PC-9 (cell line): ENCODE measurements around the gene FAM199X. TPM values are rescaled to one million over a fixed set of nuclear protein-coding genes. Genes with fewer than 3 reads are reported as not detected.
"Not testable (repeated sequence)": the region's sequence is repeated elsewhere in the genome, so short reads cannot be mapped to it uniquely, and the experiment has no call there.

ENCODE experiments used
- BruUV-seq: library from RNA; stranded (reverse); fragments of 400-500 nt; replicated peaks from 2 replicates; lab custom pipeline; 2021; lab: Mats Ljungman, UMichigan
- CTCF ChIA-PET: fragments of 300-600 bp; sonication (Branson Sonifier 250); formaldehyde crosslinking; loops from one replicate; lab custom pipeline; 2022; ENCODE audit warnings: antibody characterized with exemption; lab: Charles Lee
- POLR2A ChIA-PET: fragments of 300-600 bp; sonication (Branson Sonifier 250); formaldehyde crosslinking; loops from one replicate; lab custom pipeline; 2022; ENCODE audit warnings: antibody characterized with exemption; ENCODE audit not compliant: unreplicated experiment; lab: Charles Lee
- DNase-seq, 2 experiments: peaks; one replicate each; pipeline versions ENCODE4 v3.0.0 to v3.0.0-alpha.2; 2015 to 2022; ENCODE audit warnings: mixed read lengths in 1 of 2
- H2AFZ ChIP-seq: fragments of 200-600 bp; sonication (generic); 2 replicates; pipeline ENCODE4 v1.8.1; 2017; ENCODE audit warnings: antibody characterized with exemption
- H3F3A ChIP-seq: fragments of 200-600 bp; sonication (generic); 2 replicates; pipeline ENCODE4 v1.8.1; 2017; ENCODE audit warnings: antibody characterized with exemption, mild to moderate bottlenecking, low read depth; ENCODE audit not compliant: insufficient read depth
- H3K27ac ChIP-seq: fragments of 200-600 bp; sonication (generic); 2 replicates; pipeline ENCODE4 v1.6.1; 2016; ENCODE audit warnings: mixed run types
- H3K27me3 ChIP-seq: fragments of 200-600 bp; sonication (generic); 2 replicates; pipeline ENCODE4 v1.6.1; 2016; ENCODE audit warnings: low read depth, mixed run types; ENCODE audit not compliant: insufficient read depth
- H3K36me3 ChIP-seq: fragments of 200-600 bp; sonication (generic); 2 replicates; pipeline ENCODE4 v1.6.1; 2016; ENCODE audit warnings: low read depth, mixed run types
- H3K4me1 ChIP-seq: fragments of 200-600 bp; sonication (generic); replicated peaks from 2 replicates; pipeline ENCODE4 v1.6.1; 2016; ENCODE audit warnings: mixed run types; ENCODE audit not compliant: insufficient read depth
- H3K4me2 ChIP-seq: fragments of 200-600 bp; sonication (generic); 2 replicates; pipeline ENCODE4 v1.6.1; 2017; ENCODE audit warnings: mixed run types
- H3K4me3 ChIP-seq: fragments of 200-600 bp; sonication (generic); 2 replicates; pipeline ENCODE4 v1.6.1; 2016; ENCODE audit warnings: mixed run types
- H3K79me2 ChIP-seq: fragments of 200-600 bp; sonication (generic); 2 replicates; pipeline ENCODE4 v1.6.1; 2017; ENCODE audit warnings: low read depth, mixed run types
- H3K9me2 ChIP-seq: fragments of 200-600 bp; sonication (generic); 2 replicates; pipeline ENCODE4 v1.8.1; 2017; ENCODE audit warnings: mild to moderate bottlenecking; ENCODE audit not compliant: insufficient read depth
- H3K9me3 ChIP-seq: fragments of 200-600 bp; sonication (generic); 2 replicates; pipeline ENCODE4 v1.8.1; 2016; ENCODE audit warnings: low read depth; ENCODE audit not compliant: insufficient read depth
- H4K20me1 ChIP-seq: fragments of 200-600 bp; sonication (generic); 2 replicates; pipeline ENCODE4 v1.8.1; 2017; ENCODE audit not compliant: insufficient read depth
- EZH2 ChIP-seq: fragments of 200-600 bp; sonication (generic); IDR thresholded peaks from 2 replicates; pipeline ENCODE4 v1.8.0; 2017; ENCODE audit warnings: antibody characterized with exemption, low read depth
- intact Hi-C: fragments of 100-400 bp; cut with micrococcal nuclease; formaldehyde crosslinking; loops from one replicate; pipeline ENCODE4 v1.10.0; 2022; ENCODE audit not compliant: unreplicated experiment
- total RNA-seq: library from RNA; stranded (reverse); gene quantifications from 2 replicates; pipeline ENCODE4 v1.2.3, GENCODE V29; 2021
- TF ChIP-seq, protein P1 (sequence below): fragments of 200-600 bp; sonication (generic); conservative IDR thresholded peaks from 2 replicates; pipeline ENCODE4 v1.6.1; 2017; ENCODE audit warnings: mixed run types, antibody characterized with exemption, mild to moderate bottlenecking, moderate library complexity

FAM199X gene
- total RNA-seq, 1 experiment from 2014 or later, result 35.7 TPM

DNA sequence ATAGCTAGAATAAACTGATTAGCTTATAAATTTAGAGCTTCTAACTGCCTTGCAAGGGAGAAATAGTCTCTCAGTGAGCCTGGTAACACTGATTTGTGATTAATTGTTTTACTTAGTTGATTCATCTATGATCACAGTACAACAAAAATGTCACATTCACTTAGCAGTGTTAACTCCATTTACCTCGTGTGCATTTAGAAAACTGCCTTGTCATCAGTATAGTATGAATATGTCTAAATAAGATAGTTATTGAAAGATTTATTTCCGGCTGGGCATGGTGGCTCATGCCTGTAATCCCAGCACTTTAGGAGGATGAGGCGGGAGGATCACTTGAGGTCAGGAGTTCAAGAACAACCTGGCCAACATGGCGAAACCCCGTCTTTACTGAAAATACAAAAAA, 39.3 kb downstream of the FAM199X start:
- H3K4me3 ChIP-seq, result no peak overlapping the region
- no peaks in the 10 kb centered on the region for H3F3A ChIP-seq
- H3K27ac ChIP-seq, result no peak overlapping the region
- no peaks in the 10 kb centered on the region for H3K4me1 ChIP-seq
- ChIA-PET POLR2A (no interaction called here), CTCF (no interaction called here)
- H3K9me2 ChIP-seq, result no peaks in the 10 kb centered on the region
- no peak for DNase-seq
- H3K36me3 ChIP-seq, result no peaks in the 10 kb centered on the region
- BruUV-seq, result no TSS peak
- H3K4me2 ChIP-seq, result no peak overlapping the region
- intact Hi-C loops, result no loop called here
- H4K20me1 ChIP-seq, result no peaks in the 10 kb centered on the region
- TF ChIP-seq, protein P1, sequence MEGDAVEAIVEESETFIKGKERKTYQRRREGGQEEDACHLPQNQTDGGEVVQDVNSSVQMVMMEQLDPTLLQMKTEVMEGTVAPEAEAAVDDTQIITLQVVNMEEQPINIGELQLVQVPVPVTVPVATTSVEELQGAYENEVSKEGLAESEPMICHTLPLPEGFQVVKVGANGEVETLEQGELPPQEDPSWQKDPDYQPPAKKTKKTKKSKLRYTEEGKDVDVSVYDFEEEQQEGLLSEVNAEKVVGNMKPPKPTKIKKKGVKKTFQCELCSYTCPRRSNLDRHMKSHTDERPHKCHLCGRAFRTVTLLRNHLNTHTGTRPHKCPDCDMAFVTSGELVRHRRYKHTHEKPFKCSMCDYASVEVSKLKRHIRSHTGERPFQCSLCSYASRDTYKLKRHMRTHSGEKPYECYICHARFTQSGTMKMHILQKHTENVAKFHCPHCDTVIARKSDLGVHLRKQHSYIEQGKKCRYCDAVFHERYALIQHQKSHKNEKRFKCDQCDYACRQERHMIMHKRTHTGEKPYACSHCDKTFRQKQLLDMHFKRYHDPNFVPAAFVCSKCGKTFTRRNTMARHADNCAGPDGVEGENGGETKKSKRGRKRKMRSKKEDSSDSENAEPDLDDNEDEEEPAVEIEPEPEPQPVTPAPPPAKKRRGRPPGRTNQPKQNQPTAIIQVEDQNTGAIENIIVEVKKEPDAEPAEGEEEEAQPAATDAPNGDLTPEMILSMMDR, result no peak
- TF ChIP-seq EZH2, result no peak
- H2AFZ ChIP-seq, result no peak overlapping the region
- H3K9me3 ChIP-seq, result no peaks in the 10 kb centered on the region
- H3K27me3 ChIP-seq, result no peaks in the 10 kb centered on the region
- no peaks in the 10 kb centered on the region for H3K79me2 ChIP-seq

DNA sequence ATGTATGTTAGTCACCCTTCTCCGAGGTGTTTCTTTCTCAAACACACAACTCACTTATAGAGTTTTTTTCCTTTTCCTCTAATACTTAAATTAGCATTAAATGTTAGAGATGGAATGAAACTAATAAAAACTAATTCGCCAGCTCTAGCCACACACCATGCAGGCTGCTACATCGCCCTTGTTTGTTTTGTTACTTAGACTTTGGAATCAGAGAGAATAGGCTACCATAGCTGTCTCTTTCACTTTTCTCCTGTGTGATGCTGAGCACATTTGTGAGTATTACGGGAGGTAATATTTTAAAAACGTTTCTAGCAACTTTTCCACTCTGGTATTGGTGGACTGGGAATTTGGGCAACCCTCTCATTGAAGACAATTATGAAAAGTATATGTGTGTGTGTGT, 44.9 kb downstream of the FAM199X start:
- DNase-seq, result no peak
- ChIA-PET POLR2A (no interaction called here), CTCF (no interaction called here)
- Histone ChIP-seq H3K4me1 (no peaks in the 10 kb centered on the region), H3K79me2 (no peaks in the 10 kb centered on the region), H3K36me3 (no peaks in the 10 kb centered on the region), H3K9me3 (no peaks in the 10 kb centered on the region), H3K27ac (no peak overlapping the region), H3K27me3 (no peaks in the 10 kb centered on the region), H3F3A (no peaks in the 10 kb centered on the region), H3K9me2 (no peaks in the 10 kb centered on the region), H4K20me1 (no peaks in the 10 kb centered on the region), H2AFZ (no peak overlapping the region), H3K4me2 (no peak overlapping the region), H3K4me3 (no peak overlapping the region)
- BruUV-seq, result no TSS peak
- TF ChIP-seq, protein P1, result no peak
- no peak for TF ChIP-seq EZH2
- intact Hi-C loops, result no loop called here

DNA sequence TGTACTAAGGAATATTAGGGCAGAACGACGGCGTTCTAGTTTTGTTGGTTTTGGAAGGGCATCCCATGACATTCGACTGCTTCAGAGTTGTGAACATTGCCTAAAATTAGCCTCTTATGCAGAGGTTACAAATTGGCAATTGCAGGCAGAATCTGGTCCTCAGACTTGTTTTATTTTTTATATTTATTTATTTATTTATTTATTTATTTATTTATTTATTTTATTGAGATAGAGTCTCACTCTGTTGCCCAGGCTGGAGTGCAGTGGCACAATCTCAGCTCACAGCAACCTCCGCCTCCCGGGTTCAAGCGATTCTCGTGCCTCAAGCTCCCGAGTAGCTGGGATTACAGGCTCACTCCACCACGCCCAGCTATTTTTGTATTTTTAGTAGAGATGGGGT, 63.8 kb downstream of the FAM199X start:
- H3K9me2 ChIP-seq, POLR2A ChIA-PET, H4K20me1 ChIP-seq, H3K4me2 ChIP-seq, DNase-seq, H3K4me1 ChIP-seq, intact Hi-C loops, H3K27ac ChIP-seq, H3K4me3 ChIP-seq, H3K36me3 ChIP-seq, H3K9me3 ChIP-seq, H2AFZ ChIP-seq, H3F3A ChIP-seq, BruUV-seq, H3K79me2 ChIP-seq, H3K27me3 ChIP-seq, CTCF ChIA-PET: not testable (repeated sequence)

Other genes starting within 250 kb of the FAM199X start
- gene TMSB15B, start 203.8 kb upstream of the FAM199X start, total RNA-seq, result not detected in 2 replicates
- gene H2BW1, start 152.7 kb upstream of the FAM199X start, total RNA-seq, result not detected in 2 replicates
- not detected in 2 replicates for gene H2BW2, start 126.5 kb upstream of the FAM199X start, total RNA-seq
- not detected in 2 replicates for gene TMSB15C, start 90.2 kb upstream of the FAM199X start, total RNA-seq
- gene ZCCHC18, start 53.9 kb upstream of the FAM199X start, total RNA-seq, result not detected in 2 replicates
- gene SLC25A53, start 9.4 kb upstream of the FAM199X start, total RNA-seq, result 4.5 and 6.4 TPM in 2 replicates
- gene ESX1, start 88.5 kb downstream of the FAM199X start, total RNA-seq, result 1.6 and 1.9 TPM in 2 replicates